HCT116 (cell line): ENCODE measurements around the gene TAAR8. TPM values are rescaled to one million over a fixed set of nuclear protein-coding genes. Genes with fewer than 3 reads are reported as not detected.

ENCODE experiments used
- ATAC-seq: fragments of 200-7000 bp; cut with Tn5 transposase; 2 replicates; pipeline ENCODE4 v1.9.1; 2020; ENCODE audit warnings: mild to moderate bottlenecking, moderate library complexity
- BruUV-seq: library from RNA; stranded (reverse); fragments of 400-500 nt; replicated peaks from 2 replicates; lab custom pipeline; 2021; lab: Mats Ljungman, UMichigan
- CTCF ChIA-PET: fragments of 300-600 bp; sonication (Branson Sonifier 250); formaldehyde crosslinking; loops from one replicate; lab custom pipeline; 2021; ENCODE audit warnings: antibody characterized with exemption; lab: Charles Lee
- POLR2A ChIA-PET: fragments of 300-600, 350-600 bp; sonication (Branson Sonifier 250); formaldehyde crosslinking; loops from one replicate; lab custom pipeline; 2021; ENCODE audit warnings: antibody characterized with exemption; lab: Charles Lee
- RAD21 ChIA-PET, 2 experiments: fragments of 300-600 bp; sonication (Branson Sonifier 250); formaldehyde crosslinking; loops; one replicate each; lab custom pipeline; 2023; ENCODE audit warnings: low total read pairs in 2 of 2; ENCODE audit not compliant: uncharacterized antibody in 2 of 2, unreplicated experiment in 2 of 2, low non-redundant PET in 1 of 2; lab: Charles Lee
- DNase-seq: peaks from one replicate; pipeline ENCODE4 v3.0.0-alpha.2; 2010; ENCODE audit warnings: low read depth, low spot score
- H2AFZ ChIP-seq: fragments of 200-600 bp; shearing (Covaris generic), sonication (generic); 2 replicates; pipeline ENCODE4 v1.6.1; 2017; ENCODE audit warnings: low read depth, mixed run types, mixed read lengths, antibody characterized with exemption, low read length; ENCODE audit not compliant: poor library complexity, severe bottlenecking
- H3K27ac ChIP-seq: 2 replicates; pipeline ENCODE4 v1.5.1; 2012; ENCODE audit warnings: low read depth, low read length
- H3K27me3 ChIP-seq: fragments of 200-600 bp; sonication (generic); 2 replicates; pipeline ENCODE4 v1.6.1; 2016; ENCODE audit warnings: mixed run types, low read length, mixed read lengths; ENCODE audit not compliant: insufficient read depth
- H3K36me3 ChIP-seq, 2 experiments: fragments of 200-500 bp in 1 of 2; fragments of 200-600 bp in 1 of 2; sonication (Bioruptor generic) in 1 of 2; sonication (generic) in 1 of 2; 2 replicates each; pipeline versions ENCODE4 v1.5.1 to v1.6.1; 2014 to 2016; ENCODE audit warnings: low read length in 2 of 2, inconsistent platforms in 1 of 2, mixed read lengths in 1 of 2, mixed run types in 1 of 2; ENCODE audit not compliant: insufficient read depth in 2 of 2, control insufficient read depth in 1 of 2
- H3K4me1 ChIP-seq, 2 experiments: fragments of 200-600 bp in 1 of 2; sonication (generic) in 1 of 2; 2 replicates each; pipeline versions ENCODE4 v1.5.1 to v1.6.1; 2012 to 2017; ENCODE audit warnings: low read length in 2 of 2, inconsistent platforms in 1 of 2, mild to moderate bottlenecking in 1 of 2, mixed read lengths in 1 of 2, mixed run types in 1 of 2, moderate library complexity in 1 of 2; ENCODE audit not compliant: insufficient read depth in 2 of 2, control insufficient read depth in 1 of 2
- H3K4me2 ChIP-seq: fragments of 200-600 bp; sonication (generic); 2 replicates; pipeline ENCODE4 v1.6.1; 2017; ENCODE audit warnings: mixed run types, low read length, mixed read lengths
- H3K4me3 ChIP-seq, 2 experiments: fragments of 200-600 bp in 1 of 2; sonication (generic) in 1 of 2; replicated peaks in 1 of 2; 2 replicates each; pipeline ENCODE4 v1.5.1; 2011 to 2016; ENCODE audit warnings: low read length in 2 of 2, control low read depth in 1 of 2, low read depth in 1 of 2, mild to moderate bottlenecking in 1 of 2, mixed read lengths in 1 of 2, mixed run types in 1 of 2
- H3K79me2 ChIP-seq: fragments of 200-600 bp; sonication (generic); 2 replicates; pipeline ENCODE4 v1.6.1; 2017; ENCODE audit warnings: mild to moderate bottlenecking, mixed run types, low read length, moderate library complexity, mixed read lengths; ENCODE audit not compliant: insufficient read depth
- H3K9ac ChIP-seq: fragments of 200-600 bp; sonication (generic); 2 replicates; pipeline ENCODE4 v1.6.1; 2016; ENCODE audit warnings: low read length, mixed read lengths
- H3K9me2 ChIP-seq: fragments of 200-600 bp; sonication (generic), shearing (Covaris generic); 2 replicates; pipeline ENCODE4 v1.6.1; 2017; ENCODE audit warnings: mixed run types, mild to moderate bottlenecking, moderate library complexity; ENCODE audit not compliant: insufficient read depth
- H3K9me3 ChIP-seq, 2 experiments: fragments of 200-500 bp in 1 of 2; fragments of 200-600 bp in 1 of 2; sonication (Bioruptor generic) in 1 of 2; sonication (generic) in 1 of 2; 2 replicates each; pipeline ENCODE4 v1.6.1; 2014 to 2017; ENCODE audit warnings: low read length in 2 of 2, mixed read lengths in 2 of 2, inconsistent platforms in 1 of 2, low read depth in 1 of 2, mild to moderate bottlenecking in 1 of 2, mixed run types in 1 of 2, moderate library complexity in 1 of 2; ENCODE audit not compliant: control insufficient read depth in 1 of 2, insufficient read depth in 1 of 2
- H4K20me1 ChIP-seq: fragments of 200-600 bp; sonication (generic), shearing (Covaris generic); 2 replicates; pipeline ENCODE4 v1.6.1; 2017; ENCODE audit warnings: mixed run types, mild to moderate bottlenecking, moderate library complexity; ENCODE audit not compliant: insufficient read depth
- EGR1 ChIP-seq: IDR thresholded peaks from 2 replicates; pipeline ENCODE4 v1.6.1; 2012; ENCODE audit warnings: low read depth
- ELF1 ChIP-seq: IDR thresholded peaks from 2 replicates; pipeline ENCODE4 v1.6.1; 2012; ENCODE audit warnings: low read depth, borderline replicate concordance
- EZH2 ChIP-seq: fragments of 200-600 bp; sonication (generic); IDR thresholded peaks from 2 replicates; pipeline ENCODE4 v1.6.1; 2017; ENCODE audit warnings: antibody characterized with exemption, mixed run types
- EZH2phosphoT487 ChIP-seq: fragments of 200-600 bp; IDR thresholded peaks from 2 replicates; pipeline ENCODE4 v1.6.1; 2018; ENCODE audit warnings: antibody characterized with exemption, borderline replicate concordance
- FOSL1 ChIP-seq: IDR thresholded peaks from 2 replicates; pipeline ENCODE4 v1.6.1; 2012; ENCODE audit warnings: low read depth
- POLR2A ChIP-seq: IDR thresholded peaks from 2 replicates; pipeline ENCODE4 v1.7.0; 2011; ENCODE audit warnings: borderline replicate concordance; ENCODE audit not compliant: insufficient read depth, insufficient read length; ENCODE audit errors: extremely low read depth
- RAD21 ChIP-seq: IDR thresholded peaks from 2 replicates; pipeline ENCODE4 v1.6.1; 2012; ENCODE audit warnings: low read depth, mild to moderate bottlenecking
- YY1 ChIP-seq: IDR thresholded peaks from 2 replicates; pipeline ENCODE4 v1.6.1; 2011; ENCODE audit warnings: low read length, low read depth, moderate library complexity, mild to moderate bottlenecking; ENCODE audit not compliant: insufficient replicate concordance; ENCODE audit errors: extremely low read depth
- ZBTB33 ChIP-seq: IDR thresholded peaks from 2 replicates; pipeline ENCODE4 v1.6.1; 2011; ENCODE audit warnings: mild to moderate bottlenecking, low read length, moderate library complexity; ENCODE audit not compliant: insufficient replicate concordance; ENCODE audit errors: extremely low read depth
- ZFX ChIP-seq: fragments of 450-650 bp; IDR thresholded peaks from 2 replicates; pipeline ENCODE4 v1.6.1; 2017
- intact Hi-C: fragments of 100-400 bp; cut with micrococcal nuclease; formaldehyde crosslinking; loops from 2 replicates; pipeline ENCODE4 v1.10.0; 2022
- total RNA-seq: library from RNA; stranded (reverse); gene quantifications from one replicate; pipeline ENCODE4 v1.2.1, GENCODE V29; 2021; ENCODE audit not compliant: unreplicated experiment
- TF ChIP-seq, protein P1 (sequence below): IDR thresholded peaks from 2 replicates; pipeline ENCODE4 v1.6.1; 2012
- TF ChIP-seq, protein P2 (sequence below), 3 experiments: fragments of 200-600 bp in 1 of 3; sonication (generic) in 1 of 3; IDR thresholded peaks in 2 of 3; conservative IDR thresholded peaks in 1 of 3; 2 replicates each; pipeline ENCODE4 v1.5.1; 2012 to 2017; ENCODE audit warnings: low read depth in 2 of 3, low read length in 2 of 3, antibody characterized with exemption in 1 of 3, borderline replicate concordance in 1 of 3, control low read depth in 1 of 3, mild to moderate bottlenecking in 1 of 3, mixed read lengths in 1 of 3, mixed run types in 1 of 3, moderate library complexity in 1 of 3; ENCODE audit not compliant: insufficient read depth in 1 of 3
- TF ChIP-seq, protein P3 (sequence below): IDR thresholded peaks from 2 replicates; pipeline ENCODE4 v1.6.1; 2012

TAAR8 gene
- total RNA-seq, 1 experiment from 2014 or later: not detected

DNA sequence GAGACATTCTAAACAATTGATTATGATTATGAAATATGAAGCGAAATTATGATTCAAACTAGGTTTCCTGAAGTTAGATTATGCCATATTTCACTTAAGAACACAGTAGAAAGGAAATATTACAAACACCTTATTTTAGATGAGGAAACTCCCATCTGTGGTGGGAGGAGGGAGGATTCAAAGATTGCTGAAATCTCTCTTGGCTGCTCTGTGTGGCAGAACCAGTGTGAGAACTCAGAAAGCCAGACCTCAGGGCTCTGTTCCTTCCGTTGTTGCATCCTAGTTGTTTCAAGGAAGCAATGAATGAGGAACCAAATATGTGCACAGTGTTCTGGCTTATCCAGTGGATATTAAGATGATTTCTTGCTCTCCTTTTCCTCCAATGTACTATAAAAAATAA lies 35.0 kb downstream of the TAAR8 start:
- H3K36me3 ChIP-seq: no peaks in the 10 kb centered on the region
- no peaks in the 10 kb centered on the region for H3K9me3 ChIP-seq
- no peaks in the 10 kb centered on the region for H3K27me3 ChIP-seq
- BruUV-seq: no TSS peak
- H3K4me3 ChIP-seq: no peak overlapping the region
- ATAC-seq (no peak), DNase-seq (no peak)
- H3K79me2 ChIP-seq: no peaks in the 10 kb centered on the region
- RAD21 ChIA-PET: no interaction called here
- H4K20me1 ChIP-seq: no peaks in the 10 kb centered on the region
- CTCF ChIA-PET: no interaction called here
- POLR2A ChIA-PET: no interaction called here
- intact Hi-C loops: no loop called here
- no peak overlapping the region for H2AFZ ChIP-seq
- no peak overlapping the region for H3K27ac ChIP-seq
- H3K4me2 ChIP-seq: no peak overlapping the region
- TF ChIP-seq FOSL1 (no peak), EZH2 (no peak), ZFX (no peak), ELF1 (no peak), EZH2phosphoT487 (no peak), POLR2A (no peak), RAD21 (no peak), YY1 (no peak), ZBTB33 (no peak), EGR1 (no peak)
- TF ChIP-seq, protein P1, sequence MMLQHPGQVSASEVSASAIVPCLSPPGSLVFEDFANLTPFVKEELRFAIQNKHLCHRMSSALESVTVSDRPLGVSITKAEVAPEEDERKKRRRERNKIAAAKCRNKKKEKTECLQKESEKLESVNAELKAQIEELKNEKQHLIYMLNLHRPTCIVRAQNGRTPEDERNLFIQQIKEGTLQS: no peak
- TF ChIP-seq, protein P2, sequence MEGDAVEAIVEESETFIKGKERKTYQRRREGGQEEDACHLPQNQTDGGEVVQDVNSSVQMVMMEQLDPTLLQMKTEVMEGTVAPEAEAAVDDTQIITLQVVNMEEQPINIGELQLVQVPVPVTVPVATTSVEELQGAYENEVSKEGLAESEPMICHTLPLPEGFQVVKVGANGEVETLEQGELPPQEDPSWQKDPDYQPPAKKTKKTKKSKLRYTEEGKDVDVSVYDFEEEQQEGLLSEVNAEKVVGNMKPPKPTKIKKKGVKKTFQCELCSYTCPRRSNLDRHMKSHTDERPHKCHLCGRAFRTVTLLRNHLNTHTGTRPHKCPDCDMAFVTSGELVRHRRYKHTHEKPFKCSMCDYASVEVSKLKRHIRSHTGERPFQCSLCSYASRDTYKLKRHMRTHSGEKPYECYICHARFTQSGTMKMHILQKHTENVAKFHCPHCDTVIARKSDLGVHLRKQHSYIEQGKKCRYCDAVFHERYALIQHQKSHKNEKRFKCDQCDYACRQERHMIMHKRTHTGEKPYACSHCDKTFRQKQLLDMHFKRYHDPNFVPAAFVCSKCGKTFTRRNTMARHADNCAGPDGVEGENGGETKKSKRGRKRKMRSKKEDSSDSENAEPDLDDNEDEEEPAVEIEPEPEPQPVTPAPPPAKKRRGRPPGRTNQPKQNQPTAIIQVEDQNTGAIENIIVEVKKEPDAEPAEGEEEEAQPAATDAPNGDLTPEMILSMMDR (IDR thresholded peaks at IDR 0.05 in 2 of 3, conservative IDR thresholded peaks at IDR 0.05 in 1 of 3; ENCODE audit: borderline replicate concordance in 1 of 3, insufficient read depth in 1 of 3, low read depth in 2 of 3, low read length in 2 of 3): no peak
- TF ChIP-seq, protein P3, sequence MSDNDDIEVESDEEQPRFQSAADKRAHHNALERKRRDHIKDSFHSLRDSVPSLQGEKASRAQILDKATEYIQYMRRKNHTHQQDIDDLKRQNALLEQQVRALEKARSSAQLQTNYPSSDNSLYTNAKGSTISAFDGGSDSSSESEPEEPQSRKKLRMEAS: no peak
- H3K9me2 ChIP-seq: no peaks in the 10 kb centered on the region
- no peak overlapping the region for H3K9ac ChIP-seq
- H3K4me1 ChIP-seq: no peaks in the 10 kb centered on the region
